Astrocyte of the spinal cord (primary cell): ENCODE measurements around the gene KNG1.
"Not testable (repeated sequence)": the region's sequence is repeated elsewhere in the genome, so short reads cannot be mapped to it uniquely, and the experiment has no call there.

ENCODE experiments used
- DNase-seq: peaks from one replicate; pipeline ENCODE4 v3.0.0; 2011; ENCODE audit warnings: low read depth, low spot score
- H3K4me3 ChIP-seq: 2 replicates; pipeline ENCODE4 v1.5.1; 2011; ENCODE audit warnings: low read depth, mild to moderate bottlenecking, low read length, moderate library complexity
- CTCF ChIP-seq: IDR thresholded peaks from 2 replicates; pipeline ENCODE4 v1.5.1; 2012; ENCODE audit warnings: low read depth, mild to moderate bottlenecking, low read length, inconsistent platforms
- in situ Hi-C: cut with HindIII; loops from 2 replicates; pipeline ENCODE4 v1.10.0; 2017; ENCODE audit warnings: low sequenced_read_pairs

Gene KNG1

DNA sequence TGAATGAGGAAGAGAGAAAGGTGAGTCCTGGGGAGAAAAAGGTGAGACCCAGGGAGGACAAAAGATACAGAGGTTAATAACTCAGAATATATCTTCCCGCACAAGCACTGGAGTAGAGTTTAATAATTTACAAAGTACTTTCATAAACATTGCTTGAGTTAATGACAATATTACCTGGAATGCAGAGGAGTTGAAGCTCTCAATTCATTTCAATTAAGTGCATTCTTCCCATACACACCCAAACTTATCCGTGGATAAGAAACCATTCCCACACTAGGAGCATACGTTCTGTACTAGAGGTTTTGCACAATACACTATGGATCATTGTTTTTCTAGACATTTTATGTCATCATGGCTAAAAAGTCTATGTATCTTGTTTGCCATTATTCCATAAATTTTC is 23.3 kb upstream of the KNG1 start:
- no peak for TF ChIP-seq CTCF
- H3K4me3 ChIP-seq, result no peak overlapping the region
- in situ Hi-C loops, result no loop called here
- no peak for DNase-seq

DNA sequence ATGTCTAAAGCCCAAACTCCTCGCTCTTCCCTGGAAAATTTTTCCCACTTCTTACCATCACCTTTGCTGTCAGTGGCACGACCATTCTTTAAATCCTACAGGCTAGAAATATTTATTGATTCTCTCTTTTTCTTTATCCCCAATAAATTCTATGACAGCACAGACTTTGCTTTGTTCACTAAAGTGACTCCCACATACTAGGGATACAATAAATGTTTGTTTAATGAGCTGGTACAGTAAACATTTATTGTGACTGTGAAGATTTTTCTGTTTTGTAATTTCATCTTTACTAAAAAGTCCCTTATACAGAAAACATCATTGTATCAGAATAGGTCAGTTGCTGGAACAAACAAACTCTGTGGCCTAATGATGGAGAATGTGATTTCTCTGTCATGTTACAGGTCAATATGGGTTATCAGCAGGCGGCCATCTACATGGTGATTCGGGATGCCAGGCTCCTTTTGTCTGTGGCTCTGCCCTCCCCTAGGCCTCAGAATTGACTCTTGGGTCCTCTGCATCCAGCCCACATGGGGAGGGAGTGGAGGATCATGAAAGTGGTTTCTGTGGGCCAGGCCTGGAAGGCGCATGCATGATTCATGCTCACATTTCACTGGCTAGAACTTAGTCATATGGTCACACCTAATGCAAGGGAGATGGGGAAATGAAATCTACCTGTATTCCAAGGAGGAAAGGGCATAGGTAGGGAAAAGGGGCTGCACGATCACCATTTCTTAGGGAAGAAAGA is 22.7 kb upstream of the KNG1 start:
- TF ChIP-seq CTCF, result no peak
- in situ Hi-C loops, result no loop called here
- no peak for DNase-seq
- no peak overlapping the region for H3K4me3 ChIP-seq

GRCh38 chr3:186696522-186696921 is 20.6 kb upstream of the KNG1 start:
- H3K4me3 ChIP-seq, result no peak overlapping the region
- in situ Hi-C loops, result no loop called here
- TF ChIP-seq CTCF, result no peak
- no peak for DNase-seq

GRCh38 chr3:186697510-186697909 is 19.6 kb upstream of the KNG1 start:
- H3K4me3 ChIP-seq, result no peak overlapping the region
- no peak for DNase-seq
- in situ Hi-C loops, result no loop called here
- TF ChIP-seq CTCF, result no peak

DNA sequence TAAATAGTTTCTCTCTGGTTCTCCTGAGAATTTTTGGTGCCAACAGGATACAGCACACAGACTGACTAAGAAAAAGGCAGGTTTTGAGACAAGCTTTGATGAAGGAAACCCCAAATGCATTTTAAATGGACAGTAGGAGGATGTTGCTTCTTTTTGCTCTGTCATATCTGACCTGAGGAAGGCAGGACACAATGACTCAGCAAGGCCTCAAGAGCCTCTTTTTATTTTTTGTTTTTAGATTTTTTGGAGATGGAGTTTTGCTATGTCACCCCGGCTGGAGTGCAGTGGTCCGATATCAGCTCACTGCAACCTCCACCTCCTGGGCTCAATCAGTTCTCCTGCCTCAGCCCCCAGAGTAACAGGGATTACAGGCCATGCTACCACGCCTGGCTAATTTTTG is 16.9 kb upstream of the KNG1 start:
- H3K4me3 ChIP-seq, result no peak overlapping the region
- DNase-seq, result no peak
- in situ Hi-C loops, result no loop called here
- no peak for TF ChIP-seq CTCF

DNA sequence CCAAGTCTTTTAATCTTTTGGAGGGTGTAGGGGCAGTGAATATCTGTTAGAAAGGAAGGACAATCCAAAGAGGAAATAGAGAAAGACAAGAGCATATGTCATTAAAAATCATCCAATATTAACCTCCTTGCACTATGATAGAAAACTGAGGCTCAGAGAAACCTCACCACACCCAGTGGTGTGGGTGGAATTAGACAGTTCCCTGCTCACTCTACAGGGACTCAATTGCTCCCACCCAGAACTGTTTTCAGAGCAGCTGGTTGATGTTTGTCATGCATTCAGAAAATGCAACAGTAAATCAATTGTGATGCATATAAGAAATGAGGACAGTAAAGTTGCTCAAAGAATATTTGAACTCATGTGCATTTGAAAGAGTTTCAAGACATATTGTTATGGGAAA is 14.7 kb upstream of the KNG1 start:
- DNase-seq, H3K4me3 ChIP-seq, in situ Hi-C loops: not testable (repeated sequence)

DNA sequence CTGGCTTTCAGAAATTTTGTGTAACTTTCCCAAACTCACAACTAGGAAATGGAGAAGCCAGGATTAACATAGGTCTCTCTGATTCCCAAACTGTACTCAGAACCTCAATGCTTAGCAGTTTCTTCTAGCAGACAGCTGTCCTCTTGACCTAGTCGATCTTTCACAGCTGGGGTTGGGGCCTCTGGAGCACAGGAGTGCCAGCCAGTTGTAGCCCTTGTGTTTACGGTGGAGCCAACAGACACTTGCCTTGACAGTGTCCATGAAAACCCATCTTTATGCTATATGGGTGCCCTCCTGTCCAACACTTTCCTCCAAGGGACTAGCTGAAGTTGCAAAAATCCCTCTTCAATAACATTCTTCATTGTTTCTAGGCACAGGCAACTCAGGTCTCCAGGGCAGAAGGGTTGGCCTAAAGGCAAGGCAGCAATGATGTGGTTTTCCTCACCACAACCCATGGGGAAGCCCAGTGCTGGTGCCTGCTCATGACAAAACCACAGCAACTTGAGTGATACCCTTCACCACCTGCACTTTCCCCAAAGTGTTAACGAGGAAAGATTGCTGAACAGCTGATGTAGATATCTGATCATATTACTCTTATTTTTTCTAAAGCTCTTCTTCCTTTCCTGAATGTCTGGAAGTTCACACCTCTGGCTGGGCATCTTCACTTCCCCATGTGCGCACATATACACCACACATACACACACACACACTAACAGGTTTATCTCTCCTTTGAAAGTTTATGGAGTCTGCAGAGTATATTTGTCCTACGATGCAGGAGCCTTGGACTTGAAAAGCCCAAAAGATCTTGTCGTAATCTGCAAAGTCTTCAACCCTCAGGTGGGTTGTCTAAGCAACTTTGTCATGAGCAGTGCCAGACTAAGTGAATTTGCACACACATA is 11.0 kb upstream of the KNG1 start:
- no peak for TF ChIP-seq CTCF
- no peak overlapping the region for H3K4me3 ChIP-seq
- no peak for DNase-seq
- in situ Hi-C loops, result no loop called here
